Epithelial cell of prostate (primary cell): ENCODE data around the gene NFKB1.

Experiments
- DNase-seq: peaks from one replicate; pipeline ENCODE4 v3.0.0-alpha.2; 2011; ENCODE audit warnings: low read depth, low spot score
- H3K27ac ChIP-seq: fragments of 450-650 bp; 2 replicates; pipeline ENCODE4 v1.5.1; 2017; ENCODE audit warnings: mild to moderate bottlenecking

The NFKB1 gene

GRCh38 chr4:102663073-102663472, 161.9 kb downstream of the NFKB1 start:
- H3K27ac ChIP-seq, result peak overlapping the region; percentile 89
- peak; percentile 29 for DNase-seq

GRCh38 chr4:102665527-102665926, 164.4 kb downstream of the NFKB1 start:
- peak; percentile 76 for DNase-seq

More at GRCh38 chr4:102665527-102665926, 164.4 kb downstream of the NFKB1 start:
- H3K27ac ChIP-seq, result peak overlapping the region; percentile 89
